ENCODE data around the gene CEP152. TPM values are rescaled to one million over a fixed set of nuclear protein-coding genes. Genes with fewer than 3 reads are reported as not detected.

CEP152 gene
- polyA plus RNA-seq, 1 donor from 2014 or later: 1.3 TPM

GRCh38 chr15:48695827-48696573, 114.9 kb downstream of the CEP152 start:
- H3K9me3 ChIP-seq (ENCODE audit: low read length): no peaks in the 10 kb centered on the region
- H3K36me3 ChIP-seq (ENCODE audit: insufficient read depth, low read length): no peaks in the 10 kb centered on the region
- no peaks in the 10 kb centered on the region for H3K27me3 ChIP-seq (ENCODE audit: insufficient read depth, low read depth, low read length)
- H3K9me2 ChIP-seq (ENCODE audit: insufficient read depth, low read length): no peaks in the 10 kb centered on the region
- no peak overlapping the region for H3K4me3 ChIP-seq (ENCODE audit: low read length)
- no peak overlapping the region for H3K9ac ChIP-seq (ENCODE audit: low read length)
- no peaks in the 10 kb centered on the region for H3F3A ChIP-seq (ENCODE audit: insufficient read depth, low read length, poor library complexity, severe bottlenecking)
- H3K79me2 ChIP-seq (replicated peaks; ENCODE audit: insufficient read depth, low read length): no peaks in the 10 kb centered on the region
- no peak overlapping the region for H3K4me2 ChIP-seq (ENCODE audit: low read length)
- H3K27ac ChIP-seq (ENCODE audit: low read length): no peak overlapping the region
- TF ChIP-seq POLR2AphosphoS5 (IDR thresholded peaks at IDR 0.05): no peak
- TF ChIP-seq MXI1 (conservative IDR thresholded peaks at IDR 0.05; ENCODE audit: poor library complexity, severe bottlenecking): no peak
- no peak for TF ChIP-seq EZH2 (IDR thresholded peaks at IDR 0.05; ENCODE audit: borderline replicate concordance, insufficient read depth, low read length, poor library complexity, severe bottlenecking)
- TF ChIP-seq TAF1 (IDR thresholded peaks at IDR 0.05; ENCODE audit: low read depth): no peak
- no peak for TF ChIP-seq SMC3 (conservative IDR thresholded peaks at IDR 0.05; ENCODE audit: poor library complexity)
- no peak overlapping the region for H2AFZ ChIP-seq (ENCODE audit: low read depth, low read length)
- no peaks in the 10 kb centered on the region for H4K20me1 ChIP-seq (ENCODE audit: insufficient read depth)

DNA sequence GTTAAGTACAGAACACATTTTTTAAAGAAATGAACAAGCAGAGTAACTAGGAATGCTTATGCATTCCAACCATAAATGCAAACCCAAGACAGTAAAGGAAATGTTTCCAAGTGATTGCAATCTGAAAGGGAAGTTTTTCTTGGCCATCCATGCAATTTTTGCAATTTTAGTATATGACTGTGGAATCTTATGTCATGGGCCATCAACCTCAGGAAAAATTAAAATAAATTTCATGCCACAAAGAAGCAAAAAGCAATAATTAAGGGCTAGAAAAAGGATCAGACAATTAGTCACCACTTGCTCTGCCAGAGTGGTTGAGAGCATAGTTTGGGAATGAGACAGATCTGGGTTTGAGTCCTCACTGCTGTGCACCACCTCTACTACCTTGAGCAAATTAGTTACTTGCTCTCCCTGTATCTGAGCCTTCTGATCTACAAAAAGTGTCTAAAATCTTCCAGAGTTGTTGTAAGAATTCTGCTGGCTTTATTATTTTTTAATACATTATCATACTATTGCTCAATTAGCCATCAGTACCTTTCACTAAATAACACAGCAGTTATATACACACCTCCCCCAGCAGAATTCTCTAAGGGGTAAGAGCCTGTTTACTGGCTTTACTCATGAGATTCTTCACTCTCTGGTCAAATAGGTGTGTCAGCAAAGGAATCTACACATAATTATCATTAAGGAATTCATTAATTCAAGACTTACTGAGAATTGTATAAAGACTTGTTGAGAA, 115.6 kb downstream of the CEP152 start:
- Histone ChIP-seq H3K9me3 (ENCODE audit: low read length) (no peaks in the 10 kb centered on the region), H3K36me3 (ENCODE audit: insufficient read depth, low read length) (no peaks in the 10 kb centered on the region), H3K27me3 (ENCODE audit: insufficient read depth, low read depth, low read length) (no peaks in the 10 kb centered on the region), H3K4me3 (ENCODE audit: low read length) (no peak overlapping the region), H3K79me2 (replicated peaks; ENCODE audit: insufficient read depth, low read length) (no peaks in the 10 kb centered on the region), H3F3A (ENCODE audit: insufficient read depth, low read length, poor library complexity, severe bottlenecking) (no peaks in the 10 kb centered on the region), H3K4me2 (ENCODE audit: low read length) (no peak overlapping the region), H3K9me2 (ENCODE audit: insufficient read depth, low read length) (no peaks in the 10 kb centered on the region), H3K27ac (ENCODE audit: low read length) (no peak overlapping the region), H3K9ac (ENCODE audit: low read length) (no peak overlapping the region), H4K20me1 (ENCODE audit: insufficient read depth) (no peaks in the 10 kb centered on the region), H2AFZ (ENCODE audit: low read depth, low read length) (no peak overlapping the region)
- TF ChIP-seq RAD21 (conservative IDR thresholded peaks at IDR 0.05) (no peak), EZH2 (IDR thresholded peaks at IDR 0.05; ENCODE audit: borderline replicate concordance, insufficient read depth, low read length, poor library complexity, severe bottlenecking) (no peak), CTCF (IDR thresholded peaks at IDR 0.05; ENCODE audit: poor library complexity, severe bottlenecking) (no peak), SMC3 (conservative IDR thresholded peaks at IDR 0.05; ENCODE audit: poor library complexity) (no peak), POLR2AphosphoS5 (IDR thresholded peaks at IDR 0.05) (no peak), EP300 (conservative IDR thresholded peaks at IDR 0.05; ENCODE audit: poor library complexity, severe bottlenecking) (no peak), REST (IDR thresholded peaks at IDR 0.05; ENCODE audit: borderline replicate concordance) (no peak)

Measured in neural cell (in vitro differentiated cells).